GM10266 (cell line): ENCODE data around the gene PACS1.

Experiments used
- DNase-seq: peaks from one replicate; pipeline ENCODE4 v3.0.0; 2012; ENCODE audit errors: extremely low spot score
- TF ChIP-seq, protein P1 (sequence below): IDR thresholded peaks from 2 replicates; pipeline ENCODE4 v1.5.1; 2012; ENCODE audit warnings: mild to moderate bottlenecking, low read depth; ENCODE audit not compliant: control insufficient read depth, insufficient read depth; ENCODE audit errors: missing control alignments

PACS1 gene

DNA sequence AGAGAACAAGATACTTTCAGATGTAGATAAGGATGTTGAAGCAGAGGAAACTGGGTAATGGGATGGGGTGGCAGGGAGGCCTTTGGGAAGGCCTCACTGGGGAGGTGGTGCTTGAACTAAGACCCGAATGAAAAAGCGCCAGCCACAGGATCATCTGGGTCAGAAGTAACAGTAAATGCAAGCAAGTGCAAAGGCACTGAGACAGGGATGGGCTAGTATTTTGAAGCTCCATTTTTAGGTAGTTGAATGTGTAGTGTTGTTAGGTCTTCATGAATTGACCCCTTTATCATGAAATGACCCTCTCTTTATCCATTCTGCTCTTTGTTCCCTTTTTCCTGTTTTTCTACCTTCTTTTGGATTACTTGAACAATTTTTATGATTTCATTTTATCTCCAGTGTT lies 6.2 kb upstream of the PACS1 start:
- TF ChIP-seq, protein P1, sequence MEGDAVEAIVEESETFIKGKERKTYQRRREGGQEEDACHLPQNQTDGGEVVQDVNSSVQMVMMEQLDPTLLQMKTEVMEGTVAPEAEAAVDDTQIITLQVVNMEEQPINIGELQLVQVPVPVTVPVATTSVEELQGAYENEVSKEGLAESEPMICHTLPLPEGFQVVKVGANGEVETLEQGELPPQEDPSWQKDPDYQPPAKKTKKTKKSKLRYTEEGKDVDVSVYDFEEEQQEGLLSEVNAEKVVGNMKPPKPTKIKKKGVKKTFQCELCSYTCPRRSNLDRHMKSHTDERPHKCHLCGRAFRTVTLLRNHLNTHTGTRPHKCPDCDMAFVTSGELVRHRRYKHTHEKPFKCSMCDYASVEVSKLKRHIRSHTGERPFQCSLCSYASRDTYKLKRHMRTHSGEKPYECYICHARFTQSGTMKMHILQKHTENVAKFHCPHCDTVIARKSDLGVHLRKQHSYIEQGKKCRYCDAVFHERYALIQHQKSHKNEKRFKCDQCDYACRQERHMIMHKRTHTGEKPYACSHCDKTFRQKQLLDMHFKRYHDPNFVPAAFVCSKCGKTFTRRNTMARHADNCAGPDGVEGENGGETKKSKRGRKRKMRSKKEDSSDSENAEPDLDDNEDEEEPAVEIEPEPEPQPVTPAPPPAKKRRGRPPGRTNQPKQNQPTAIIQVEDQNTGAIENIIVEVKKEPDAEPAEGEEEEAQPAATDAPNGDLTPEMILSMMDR, result no peak
- DNase-seq, result no peak

DNA sequence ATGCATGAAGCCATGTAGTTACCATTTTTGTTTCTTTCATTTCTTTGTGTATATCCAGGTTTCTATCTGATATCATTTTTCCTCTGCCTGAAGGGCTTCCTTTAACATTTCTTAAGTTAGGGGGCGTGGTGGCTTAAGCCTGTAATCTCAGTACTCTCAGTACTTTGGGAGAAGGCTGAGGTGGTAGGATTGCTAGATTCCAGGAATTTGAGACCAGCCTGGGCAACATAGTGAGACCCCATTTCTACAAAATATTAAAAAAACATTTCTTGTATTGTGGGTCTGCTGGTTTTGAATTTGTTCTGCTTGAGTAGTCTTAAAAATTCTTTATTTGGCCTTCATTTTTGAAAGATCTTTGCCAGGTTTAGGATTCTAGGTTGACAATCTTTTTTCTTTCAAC lies 5.5 kb upstream of the PACS1 start:
- TF ChIP-seq, protein P1, result no peak
- no peak for DNase-seq

DNA sequence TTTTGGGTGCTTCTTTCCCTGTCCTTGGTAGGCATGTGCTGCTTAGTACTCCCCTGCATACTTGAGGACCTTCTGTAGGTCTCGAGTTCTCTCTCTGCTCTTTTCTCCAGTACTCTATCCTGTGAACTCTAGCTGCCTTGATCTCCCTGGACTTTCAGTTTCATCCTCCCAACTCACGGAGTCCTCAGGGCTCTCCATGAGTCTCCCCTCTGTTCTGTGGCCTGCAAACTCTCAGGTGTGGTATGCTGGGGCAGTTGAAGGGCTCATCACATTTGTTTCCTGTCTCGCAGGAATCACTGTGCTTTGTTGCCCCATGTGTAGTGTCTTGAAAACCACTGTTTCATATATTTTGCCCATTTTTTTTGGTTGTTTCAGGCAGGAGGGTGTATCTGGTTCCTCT lies 3.3 kb upstream of the PACS1 start:
- no peak for DNase-seq
- TF ChIP-seq, protein P1, result no peak

DNA sequence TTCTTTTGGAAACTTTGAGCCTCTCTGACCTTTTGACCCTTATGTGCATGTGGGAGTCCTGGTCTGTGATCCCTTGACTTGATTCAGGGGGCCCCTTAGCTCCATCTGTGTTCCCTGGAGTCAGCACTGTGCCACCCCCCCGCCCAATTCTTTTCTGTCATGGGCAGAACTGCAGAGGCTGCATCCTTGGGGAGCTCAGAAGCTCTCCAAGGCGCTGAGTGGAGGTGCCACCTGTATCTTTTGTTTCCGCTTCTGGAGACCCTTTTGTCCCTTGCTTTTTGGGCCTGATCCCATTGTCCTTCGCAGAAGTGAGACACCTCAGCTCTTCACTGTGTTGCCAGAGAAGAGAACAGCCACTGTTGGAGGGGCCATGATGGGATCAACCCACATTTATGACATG lies 2.4 kb upstream of the PACS1 start:
- DNase-seq, result no peak
- TF ChIP-seq, protein P1, result no peak

DNA sequence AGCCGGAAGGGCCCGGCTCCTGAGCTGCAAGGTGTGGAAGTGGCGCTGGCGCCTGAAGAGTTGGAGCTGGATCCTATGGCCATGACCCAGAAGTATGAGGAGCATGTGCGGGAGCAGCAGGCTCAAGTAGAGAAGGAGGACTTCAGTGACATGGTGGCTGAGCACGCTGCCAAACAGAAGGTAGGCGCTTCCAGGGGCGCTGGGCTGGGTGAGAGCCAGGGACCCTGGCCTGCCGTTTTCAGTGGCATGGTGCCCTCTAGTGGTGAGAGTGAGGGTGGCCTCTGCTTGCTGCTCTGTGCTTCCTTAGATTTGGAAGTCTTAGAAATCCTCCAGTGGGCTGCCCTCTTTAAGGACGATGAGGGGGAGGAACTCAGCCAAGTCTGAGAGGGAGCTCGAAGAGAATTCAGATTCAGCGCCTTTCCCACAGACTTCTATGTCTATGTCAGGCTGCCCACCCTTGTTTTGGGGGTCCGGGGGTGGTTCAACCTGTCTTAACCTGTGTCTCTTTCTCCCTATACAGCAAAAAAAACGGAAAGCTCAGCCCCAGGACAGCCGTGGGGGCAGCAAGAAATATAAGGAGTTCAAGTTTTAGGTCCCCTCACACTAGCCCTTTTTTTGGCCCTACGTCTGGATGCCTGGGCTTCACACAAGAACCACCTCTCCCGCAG lies 1.8 kb upstream of the PACS1 start:
- TF ChIP-seq, protein P1, result peak; percentile 85
- peak; percentile 73 for DNase-seq

DNA sequence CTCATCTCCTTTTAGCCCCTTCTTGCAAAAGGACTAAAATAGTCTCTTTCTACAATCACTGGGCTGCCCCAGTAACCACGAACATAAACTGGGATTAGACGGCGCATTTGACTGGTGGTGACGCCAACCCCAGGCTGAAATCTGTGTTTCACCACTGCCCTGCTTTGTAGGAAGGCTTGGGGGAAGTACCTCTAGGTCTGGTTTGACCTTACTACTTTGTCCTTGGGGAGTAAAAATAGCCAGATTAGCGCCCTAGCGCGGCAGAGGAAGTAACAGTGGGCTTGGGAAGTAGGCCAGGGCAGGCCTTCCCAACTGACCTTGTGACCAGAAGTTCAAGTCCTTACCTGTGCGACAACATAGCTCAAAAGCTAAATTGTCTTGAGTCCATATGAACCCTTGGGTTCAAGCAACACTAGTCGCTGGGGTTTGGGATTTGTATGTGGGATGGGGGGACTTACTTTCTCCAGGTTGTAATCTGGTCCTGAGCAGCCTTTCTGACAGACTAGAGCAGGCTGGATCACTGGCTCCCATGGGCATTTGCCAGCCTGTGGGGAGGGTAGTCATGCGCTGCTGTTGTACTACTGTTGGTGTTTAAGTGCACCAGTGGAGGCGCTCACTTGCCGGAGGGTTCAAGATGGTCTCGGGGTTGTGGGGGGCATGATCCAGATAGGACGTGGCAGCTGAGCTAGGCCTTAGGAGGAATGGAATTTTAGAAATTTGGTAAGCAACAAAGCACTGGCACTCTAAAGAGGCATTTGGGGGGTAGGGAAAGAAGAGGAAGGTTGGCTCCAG lies 953 bp upstream of the PACS1 start:
- TF ChIP-seq, protein P1, result peak; percentile 15
- DNase-seq, result peak; percentile 70
